NCI-H1048 (cell line): ENCODE data around the gene ZNF425.
"Not testable (repeated sequence)": the region's sequence is repeated elsewhere in the genome, so short reads cannot be mapped to it uniquely, and the experiment has no call there.

Experiments
- DNase-seq: peaks from one replicate; lab custom pipeline; 2025; lab: John Stamatoyannopoulos, UW

The ZNF425 gene

GRCh38 chr7:149125863-149126661 is at the start of gene ZNF425:
Gene ZNF425 (minus strand): TSS chr7:149126324. CDS start chr7:149126213, 111 bp downstream.
- peak; percentile 87 for DNase-seq

- no peak for DNase-seq
Measured at GRCh38 chr7:149175150-149175549, 49.0 kb upstream of the ZNF425 start.

- no peak for DNase-seq
Measured at GRCh38 chr7:149172534-149172920, 46.4 kb upstream of the ZNF425 start.

- DNase-seq: no peak
Measured at GRCh38 chr7:149171892-149172533, 45.9 kb upstream of the ZNF425 start.

GRCh38 chr7:149166630-149167352 is 40.7 kb upstream of the ZNF425 start:
- no peak for DNase-seq

GRCh38 chr7:149166142-149166541 is 40.0 kb upstream of the ZNF425 start:
- DNase-seq: no peak

GRCh38 chr7:149161241-149161848 is 35.2 kb upstream of the ZNF425 start:
- DNase-seq: no peak

GRCh38 chr7:149156898-149157297 is 30.8 kb upstream of the ZNF425 start:
- DNase-seq: no peak

GRCh38 chr7:149154056-149154455 is 27.9 kb upstream of the ZNF425 start:
- no peak for DNase-seq

GRCh38 chr7:149153346-149153745 is 27.2 kb upstream of the ZNF425 start:
- no peak for DNase-seq

GRCh38 chr7:149150981-149151380 is 24.9 kb upstream of the ZNF425 start:
- no peak for DNase-seq

GRCh38 chr7:149147752-149148653 is 21.9 kb upstream of the ZNF425 start:
- DNase-seq: no peak

GRCh38 chr7:149147072-149147751 is 21.1 kb upstream of the ZNF425 start, which contains the start of gene ZNF398:
Gene ZNF398 (plus strand): TSS chr7:149147453. CDS start chr7:149147743, 290 bp downstream.
- DNase-seq: peak; percentile 40

GRCh38 chr7:149145031-149145845 is 19.1 kb upstream of the ZNF425 start:
- DNase-seq: peak; percentile 79

- DNase-seq: not testable (repeated sequence)
Measured at GRCh38 chr7:149144436-149144922, 18.4 kb upstream of the ZNF425 start.

GRCh38 chr7:149141893-149142292 is 15.8 kb upstream of the ZNF425 start:
- no peak for DNase-seq

- no peak for DNase-seq
Measured at GRCh38 chr7:149140831-149141230, 14.7 kb upstream of the ZNF425 start.

- DNase-seq: no peak
Measured at GRCh38 chr7:149136118-149136517, 10.0 kb upstream of the ZNF425 start.

GRCh38 chr7:149133028-149133710 is 7.0 kb upstream of the ZNF425 start:
- no peak for DNase-seq
